HG03575 (cell line): ENCODE measurements around the gene ADCY7.

Experiments
- ATAC-seq: cut with Tn5 transposase; IDR thresholded peaks from one replicate; pipeline ENCODE4 v1.9.1; 2021; ENCODE audit not compliant: unreplicated experiment, insufficient number of reproducible peaks, low FRiP score; ENCODE audit errors: extremely low read depth

The ADCY7 gene

DNA sequence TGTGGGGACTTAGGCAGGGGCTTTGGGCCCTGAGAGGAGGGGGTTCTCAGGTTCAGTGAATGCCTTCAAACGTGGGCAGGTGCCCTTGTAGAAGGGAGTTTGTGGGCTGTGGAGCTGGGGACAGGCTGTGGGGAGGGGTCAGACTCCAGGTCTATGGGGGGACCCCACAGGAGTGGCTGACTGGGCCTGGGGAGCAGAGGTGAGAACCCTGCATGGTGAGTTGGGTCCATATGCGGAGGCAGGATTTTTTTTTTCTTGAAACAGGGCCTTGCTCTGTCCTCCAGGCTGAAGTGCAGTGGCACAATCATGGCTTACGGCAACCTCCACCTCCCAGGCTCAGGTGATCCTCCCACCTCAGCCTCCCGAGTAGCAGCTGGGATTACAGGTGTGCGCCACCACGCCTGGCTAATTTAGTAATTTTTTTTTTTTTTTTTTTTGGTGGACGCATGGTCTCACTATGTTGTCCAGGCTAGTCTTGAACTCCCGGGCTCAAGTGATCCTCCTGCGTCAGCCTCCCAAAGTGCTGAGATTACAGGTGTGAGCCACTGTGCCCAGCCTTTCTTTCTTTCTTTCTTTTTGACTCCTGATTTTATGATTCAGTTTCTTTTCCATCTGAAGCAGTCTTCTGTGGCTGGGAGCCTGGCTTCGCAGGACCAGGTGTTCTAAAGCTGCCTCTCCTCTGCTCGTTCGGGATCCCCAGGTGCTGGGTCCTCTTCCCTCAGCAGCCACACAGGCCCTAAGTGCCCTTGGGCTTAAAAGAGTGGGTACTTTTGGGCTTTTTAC lies 19.0 kb upstream of the ADCY7 start:
- ATAC-seq, result no peak

GRCh38 chr16:50247906-50248608 lies 18.3 kb upstream of the ADCY7 start:
- ATAC-seq, result no peak

- no peak for ATAC-seq
Observed at GRCh38 chr16:50248845-50249244, 17.5 kb upstream of the ADCY7 start.

- no peak for ATAC-seq
Observed at GRCh38 chr16:50251375-50252081, 14.8 kb upstream of the ADCY7 start.

GRCh38 chr16:50252082-50252611 lies 14.2 kb upstream of the ADCY7 start:
- ATAC-seq, result no peak

DNA sequence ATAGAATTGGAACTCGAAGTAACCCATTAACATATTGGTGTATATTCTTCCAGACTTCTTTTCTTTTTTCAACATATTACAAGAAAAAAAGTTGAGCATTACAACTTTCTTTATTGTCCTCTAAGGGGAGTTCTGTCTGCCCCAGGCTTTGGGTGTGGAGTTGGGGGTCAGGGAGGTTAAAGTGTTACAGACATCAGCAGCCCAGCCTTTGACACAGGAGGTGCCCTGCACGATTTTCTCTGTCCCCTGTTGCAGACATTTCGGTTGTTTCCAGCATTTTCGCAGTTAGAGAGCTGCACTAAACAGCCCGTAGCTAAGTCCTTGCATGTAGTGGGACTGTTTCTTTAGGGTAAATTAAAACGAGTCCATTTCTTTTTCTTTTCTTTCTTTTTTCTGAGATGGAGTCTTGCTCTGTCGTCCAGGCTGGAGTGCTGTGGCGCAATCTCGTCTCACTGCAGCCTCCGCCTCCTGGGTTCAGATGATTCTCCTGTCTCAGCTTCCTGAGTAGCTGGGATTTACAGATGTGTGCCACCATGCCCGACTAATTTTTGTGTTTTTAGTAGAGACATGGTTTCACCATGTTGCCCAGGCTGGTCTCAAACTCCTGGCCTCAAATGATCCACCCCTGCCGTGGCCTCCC lies 13.4 kb upstream of the ADCY7 start:
- no peak for ATAC-seq

DNA sequence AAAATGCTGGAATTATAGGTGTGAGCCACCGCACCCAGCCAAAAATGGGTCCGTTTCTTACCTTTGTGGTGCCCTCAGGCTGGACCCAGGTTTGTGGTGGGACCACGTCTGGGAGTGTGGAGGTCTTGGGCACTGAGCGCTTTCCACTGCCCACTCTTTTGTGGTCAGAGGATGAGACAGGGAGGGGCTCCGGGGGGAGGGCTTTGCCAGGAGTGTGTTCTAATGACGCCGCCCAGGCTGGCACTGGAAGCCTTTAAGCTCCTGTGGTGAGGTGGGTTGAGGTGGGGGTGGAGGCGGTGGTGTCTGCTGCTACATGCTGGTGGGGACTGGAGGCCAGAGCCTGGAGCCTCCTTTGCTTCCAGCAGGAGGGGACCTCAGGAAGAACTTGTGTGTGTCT lies 12.8 kb upstream of the ADCY7 start:
- ATAC-seq, result no peak

DNA sequence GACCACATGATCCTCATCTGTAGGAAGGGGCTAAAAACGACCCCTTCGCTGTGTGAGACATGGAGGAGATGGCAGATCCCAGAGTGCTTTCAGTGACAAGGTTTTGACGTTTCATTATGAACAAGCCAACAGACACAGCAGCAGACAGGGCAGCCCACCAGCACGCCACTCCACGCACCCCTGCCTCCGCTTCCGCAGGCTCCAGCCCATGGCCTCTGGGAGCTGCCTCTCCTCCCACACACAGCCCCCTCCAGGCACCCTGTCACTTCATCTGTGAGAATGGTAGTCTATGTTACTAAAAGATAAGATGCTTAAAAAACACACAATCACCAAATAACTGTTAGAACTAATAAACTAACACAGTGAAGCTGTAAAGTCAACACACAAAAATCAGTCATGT lies 12.3 kb upstream of the ADCY7 start:
- ATAC-seq, result no peak

DNA sequence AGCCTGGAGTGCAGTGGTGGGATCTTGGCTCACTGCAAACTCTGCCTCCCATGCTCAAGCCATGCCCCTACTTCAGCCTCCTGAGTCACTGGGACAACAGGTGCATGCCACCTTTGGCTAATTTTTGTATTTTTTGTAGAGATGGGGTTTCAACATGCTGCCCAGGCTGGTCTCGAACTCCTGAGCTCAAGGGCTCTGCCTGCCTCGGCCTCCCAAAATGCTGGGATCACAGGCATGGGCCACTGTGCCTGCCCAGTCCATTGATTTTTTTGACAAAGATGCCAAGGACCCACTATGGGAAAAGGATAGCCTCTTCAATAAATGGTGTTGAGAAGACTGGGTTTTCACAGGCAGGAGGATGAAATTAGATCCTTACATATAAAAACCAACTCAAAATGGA lies 10.8 kb upstream of the ADCY7 start:
- ATAC-seq, result no peak

GRCh38 chr16:50256604-50257003 lies 9.7 kb upstream of the ADCY7 start:
- ATAC-seq, result no peak

DNA sequence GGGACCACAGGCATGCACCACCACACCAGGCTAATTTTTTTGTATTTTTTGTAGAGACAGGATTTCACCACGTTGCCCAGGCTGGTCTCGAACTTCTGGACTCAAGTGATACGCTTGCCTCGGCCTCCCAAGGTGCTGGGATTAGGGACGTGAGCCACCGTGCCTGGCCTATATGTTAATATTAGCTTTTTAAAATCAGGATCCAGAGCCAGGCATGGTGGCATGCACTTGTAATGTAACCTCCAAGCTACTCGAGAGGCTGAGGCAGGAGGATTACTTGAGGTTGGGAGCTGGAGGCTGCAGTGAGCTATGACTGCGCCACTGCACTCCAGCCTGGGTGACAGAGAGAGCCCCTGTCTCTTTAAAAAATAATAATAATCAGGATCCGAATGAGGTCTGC lies 8.5 kb upstream of the ADCY7 start:
- ATAC-seq, result no peak

DNA sequence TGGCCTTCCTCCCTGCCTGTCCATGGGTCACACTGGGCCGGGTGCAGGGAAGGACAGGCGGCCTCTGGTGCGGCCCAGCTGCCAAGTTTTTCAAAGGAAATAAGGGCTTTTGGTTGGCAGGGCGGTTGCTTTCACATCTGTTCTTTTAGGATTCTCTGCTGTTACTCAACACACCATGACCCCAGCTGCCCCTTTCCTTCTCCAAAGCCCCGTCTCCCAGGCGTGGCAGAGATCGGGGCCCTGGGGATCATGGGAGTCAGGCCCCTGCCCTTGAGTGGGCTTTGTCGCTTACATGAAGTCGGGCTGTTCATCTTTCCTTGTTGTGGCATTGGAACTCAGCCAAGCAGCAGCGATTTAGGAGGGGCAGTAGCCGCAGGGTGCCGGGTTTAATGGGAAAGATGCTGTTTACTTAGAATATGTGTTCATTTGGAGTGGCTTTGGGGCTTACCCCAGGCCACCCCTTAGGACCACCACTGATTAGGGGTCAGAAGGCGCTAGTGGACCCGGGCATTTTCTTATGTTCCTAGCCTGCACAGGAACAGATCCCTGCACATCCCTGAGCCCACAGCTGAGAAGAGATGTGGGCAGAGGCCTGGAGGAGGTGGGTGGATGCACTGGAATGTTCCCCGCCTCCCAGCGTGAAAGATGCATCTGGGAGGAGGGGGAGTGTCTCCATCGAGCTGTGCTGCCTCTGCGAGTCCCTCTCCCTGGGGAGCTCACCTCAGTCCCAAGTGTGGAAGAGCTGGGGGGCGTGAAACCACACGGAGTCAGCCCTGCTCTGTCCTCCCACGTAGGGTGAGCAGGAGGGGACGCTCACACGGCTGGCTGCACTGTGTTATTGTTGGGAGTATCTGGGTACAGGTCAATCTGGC lies 6.8 kb upstream of the ADCY7 start:
- no peak for ATAC-seq

- no peak for ATAC-seq
Observed at GRCh38 chr16:50260206-50261159, 5.9 kb upstream of the ADCY7 start.

DNA sequence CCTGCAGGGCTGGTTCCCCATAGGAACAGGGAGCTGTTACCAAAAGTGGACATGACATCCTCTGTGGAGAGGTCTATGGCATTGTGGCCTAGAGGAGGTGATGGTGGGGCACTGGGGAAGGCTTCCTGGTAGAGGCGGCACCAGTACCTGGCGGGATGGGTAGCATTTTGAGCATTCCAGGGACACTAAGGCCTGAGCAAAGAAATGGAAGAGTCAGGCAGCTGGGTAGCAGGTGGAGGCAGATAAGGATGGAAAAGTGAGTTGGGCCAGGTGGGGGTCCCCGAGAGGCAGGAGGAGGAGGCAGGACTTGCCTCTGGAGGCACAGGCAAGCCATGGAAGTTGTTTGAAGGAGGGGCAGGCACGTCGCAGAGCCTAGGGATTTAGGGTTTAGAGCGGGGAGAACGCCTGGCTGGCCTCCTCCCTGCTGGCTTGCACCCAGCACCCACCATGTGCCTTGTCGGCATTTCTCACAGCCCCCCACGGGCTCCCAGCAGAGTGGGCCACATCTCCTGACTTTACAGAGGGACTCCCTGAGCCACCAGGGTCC lies 5.1 kb upstream of the ADCY7 start:
- ATAC-seq, result no peak

DNA sequence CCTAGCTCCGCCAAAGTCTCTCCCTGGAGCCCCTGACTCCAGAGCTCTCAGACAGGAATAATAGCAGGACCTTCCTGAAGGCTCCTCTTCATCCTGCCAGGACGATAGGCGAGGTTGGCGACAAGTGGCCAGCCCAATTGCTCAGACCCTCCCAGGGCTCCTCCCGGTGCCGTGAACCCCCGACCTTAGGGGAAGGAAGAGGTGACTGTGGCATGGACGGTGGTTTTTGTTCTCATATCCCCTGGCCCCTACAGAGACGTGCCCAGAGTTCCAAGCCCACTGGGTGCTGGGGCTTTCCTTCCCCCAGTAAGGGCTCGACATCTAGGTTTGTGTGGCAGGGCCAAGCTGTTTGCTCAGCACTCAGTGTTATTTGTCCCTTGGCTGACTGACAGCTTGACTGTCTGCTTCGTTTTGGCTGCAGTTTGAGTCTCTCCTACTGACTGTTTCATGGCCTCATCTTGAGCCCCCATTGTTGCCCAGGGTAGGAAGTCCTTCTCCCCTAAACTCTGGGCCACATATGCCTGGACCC lies 4.6 kb upstream of the ADCY7 start:
- ATAC-seq, result no peak

DNA sequence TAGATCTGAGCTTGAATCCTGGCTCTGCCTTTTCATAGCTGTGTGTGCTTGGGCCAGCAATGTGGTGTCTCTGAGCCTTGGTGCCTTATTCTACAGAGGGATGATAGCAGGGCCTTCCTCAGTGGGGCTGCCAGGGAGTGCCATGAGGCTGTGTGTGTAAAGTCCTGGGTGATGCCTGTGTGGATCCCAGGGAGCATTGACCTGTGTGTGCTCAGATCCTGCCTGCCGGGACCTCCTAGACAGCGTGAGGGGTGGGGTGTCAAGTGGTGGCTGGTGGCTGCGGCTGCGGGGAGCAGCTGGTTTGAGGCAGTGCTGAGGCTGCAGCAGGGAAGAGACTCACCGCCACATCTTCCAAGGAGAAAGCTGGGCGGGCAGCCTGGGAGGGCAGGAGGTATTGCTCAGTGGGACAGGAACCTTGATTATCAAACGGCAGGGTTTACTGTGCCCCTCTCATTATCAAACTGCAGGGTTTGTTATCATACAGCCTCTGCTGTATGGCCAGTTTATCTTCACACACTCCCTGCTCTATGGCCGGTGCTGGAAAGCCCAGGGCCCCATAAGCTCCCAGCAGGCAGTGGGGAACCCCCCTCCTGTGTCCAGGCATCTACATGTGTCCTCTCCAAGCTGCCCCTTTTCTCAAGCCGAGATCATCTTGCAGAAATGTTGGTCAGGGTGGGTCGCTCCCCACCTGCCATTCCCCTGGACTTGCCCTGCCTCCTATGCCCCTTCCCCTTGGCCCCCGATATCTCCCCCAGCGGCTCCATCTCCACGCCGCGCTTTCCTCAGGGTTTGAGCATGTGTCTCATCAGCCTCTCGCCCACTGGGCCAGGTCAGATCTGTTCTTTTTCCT lies 3.1 kb upstream of the ADCY7 start:
- no peak for ATAC-seq
